Activated CD4-positive, alpha-beta memory T cell treated with anti-CD3 and anti-CD28 coated beads, Interleukin-2, amount 10 ng/mL, durations not matched to agents 7 days and 5 days (primary cell): ENCODE results near the gene PLPP4. TPM values are rescaled to one million over a fixed set of nuclear protein-coding genes. Genes with fewer than 3 reads are reported as not detected.

Experiments
- CTCF ChIA-PET: fragments of 350-600 bp; sonication (Branson Sonifier 250); formaldehyde crosslinking; loops from one replicate; lab custom pipeline; 2021; ENCODE audit warnings: antibody characterized with exemption, inconsistent platforms; lab: Charles Lee
- POLR2A ChIA-PET: fragments of 350-600 bp; sonication (Branson Sonifier 250); formaldehyde crosslinking; loops from one replicate; lab custom pipeline; 2021; ENCODE audit warnings: antibody characterized with exemption; lab: Charles Lee
- DNase-seq: peaks from one replicate; pipeline ENCODE4 v3.0.0-alpha.2; 2020
- H3K27ac Mint-ChIP-seq: one replicate; pipeline ENCODE4 v1.8.0; 2021; ENCODE audit warnings: mild to moderate bottlenecking, mixed read lengths
- H3K27me3 Mint-ChIP-seq: one replicate; pipeline ENCODE4 v1.8.0; 2021; ENCODE audit warnings: mixed read lengths
- H3K36me3 Mint-ChIP-seq: one replicate; pipeline ENCODE4 v1.8.0; 2021; ENCODE audit warnings: low read depth, mixed read lengths
- H3K4me1 Mint-ChIP-seq: one replicate; pipeline ENCODE4 v1.8.0; 2021; ENCODE audit warnings: mixed read lengths
- H3K4me3 Mint-ChIP-seq: one replicate; pipeline ENCODE4 v1.8.0; 2021; ENCODE audit warnings: mild to moderate bottlenecking, mixed read lengths
- H3K9me3 Mint-ChIP-seq: one replicate; pipeline ENCODE4 v1.8.0; 2021; ENCODE audit warnings: mixed read lengths
- total RNA-seq, 2 experiments: library from RNA; stranded (reverse); gene quantifications; one replicate each; pipeline ENCODE4 v1.2.3, GENCODE V29; 2021

PLPP4 gene
- total RNA-seq, 2 experiments from 2014 or later: not detected

GRCh38 chr10:120606051-120606764 is 149.2 kb downstream of the PLPP4 start:
- Mint-ChIP-seq H3K4me3 (no peak overlapping the region), H3K4me1 (peaks cover 2% of the 10 kb centered on the region), H3K9me3 (peaks cover 2% of the 10 kb centered on the region), H3K36me3 (no peaks in the 10 kb centered on the region), H3K27me3 (no peaks in the 10 kb centered on the region), H3K27ac (no peak overlapping the region)
- ChIA-PET POLR2A (no interaction called here), CTCF (no interaction called here)
- no peak for DNase-seq

GRCh38 chr10:120607016-120607709 is 150.1 kb downstream of the PLPP4 start:
- H3K4me1 Mint-ChIP-seq: peaks cover 2% of the 10 kb centered on the region
- no peak overlapping the region for H3K4me3 Mint-ChIP-seq
- CTCF ChIA-PET: no interaction called here
- H3K36me3 Mint-ChIP-seq: no peaks in the 10 kb centered on the region
- peaks cover under 1% of the 10 kb centered on the region for H3K9me3 Mint-ChIP-seq
- H3K27ac Mint-ChIP-seq: no peak overlapping the region
- POLR2A ChIA-PET: no interaction called here
- H3K27me3 Mint-ChIP-seq: no peaks in the 10 kb centered on the region
- DNase-seq: no peak

- H3K4me3 Mint-ChIP-seq: no peak overlapping the region
- no peak overlapping the region for H3K27ac Mint-ChIP-seq
- H3K9me3 Mint-ChIP-seq: no peaks in the 10 kb centered on the region
- H3K4me1 Mint-ChIP-seq: peaks cover 2% of the 10 kb centered on the region
- ChIA-PET POLR2A (no interaction called here), CTCF (no interaction called here)
- DNase-seq: no peak
- no peaks in the 10 kb centered on the region for H3K36me3 Mint-ChIP-seq
- H3K27me3 Mint-ChIP-seq: no peaks in the 10 kb centered on the region
These were observed 151.0 kb downstream of the PLPP4 start for GRCh38 chr10:120607710-120608703.

- Mint-ChIP-seq H3K27me3 (no peaks in the 10 kb centered on the region), H3K27ac (no peak overlapping the region), H3K4me1 (peaks cover 2% of the 10 kb centered on the region), H3K9me3 (no peaks in the 10 kb centered on the region), H3K4me3 (no peak overlapping the region), H3K36me3 (no peaks in the 10 kb centered on the region)
- DNase-seq: no peak
- ChIA-PET CTCF (no interaction called here), POLR2A (no interaction called here)
These were observed 152.0 kb downstream of the PLPP4 start for GRCh38 chr10:120609006-120609405.

GRCh38 chr10:120610791-120611190 is 153.8 kb downstream of the PLPP4 start:
- CTCF ChIA-PET: no interaction called here
- no peaks in the 10 kb centered on the region for H3K27me3 Mint-ChIP-seq

GRCh38 chr10:120612756-120613155 is 155.7 kb downstream of the PLPP4 start:
- ChIA-PET POLR2A (no interaction called here), CTCF (interaction anchor here (1.2 kb wide), 1 partner anchor 15 kb away, joined by 3 read pairs; no protein-coding TSS in a partner anchor)
- H3K27ac Mint-ChIP-seq: no peak overlapping the region
- peaks cover 2% of the 10 kb centered on the region for H3K4me1 Mint-ChIP-seq
- no peaks in the 10 kb centered on the region for H3K36me3 Mint-ChIP-seq
- DNase-seq: no peak
- no peak overlapping the region for H3K4me3 Mint-ChIP-seq
- peaks cover 4% of the 10 kb centered on the region for H3K9me3 Mint-ChIP-seq
- no peaks in the 10 kb centered on the region for H3K27me3 Mint-ChIP-seq

More at GRCh38 chr10:120610791-120611190, 153.8 kb downstream of the PLPP4 start:
- no peak for DNase-seq
- Mint-ChIP-seq H3K4me3 (no peak overlapping the region), H3K36me3 (no peaks in the 10 kb centered on the region), H3K4me1 (peaks cover 2% of the 10 kb centered on the region), H3K27ac (no peak overlapping the region), H3K9me3 (no peaks in the 10 kb centered on the region)
- POLR2A ChIA-PET: no interaction called here

GRCh38 chr10:120613180-120613579 is 156.2 kb downstream of the PLPP4 start:
- Mint-ChIP-seq H3K27me3 (no peaks in the 10 kb centered on the region), H3K27ac (no peak overlapping the region), H3K4me3 (no peak overlapping the region), H3K4me1 (peaks cover 1% of the 10 kb centered on the region), H3K9me3 (peaks cover 4% of the 10 kb centered on the region), H3K36me3 (no peaks in the 10 kb centered on the region)
- POLR2A ChIA-PET: no interaction called here
- CTCF ChIA-PET: interaction anchor here (1.2 kb wide), 1 partner anchor 15 kb away, joined by 3 read pairs; no protein-coding TSS in a partner anchor
- no peak for DNase-seq

- POLR2A ChIA-PET: no interaction called here
- no peak overlapping the region for H3K27ac Mint-ChIP-seq
- no peaks in the 10 kb centered on the region for H3K4me1 Mint-ChIP-seq
- no peak for DNase-seq
- no peaks in the 10 kb centered on the region for H3K27me3 Mint-ChIP-seq
- CTCF ChIA-PET: no interaction called here
- no peaks in the 10 kb centered on the region for H3K36me3 Mint-ChIP-seq
- peaks cover 4% of the 10 kb centered on the region for H3K9me3 Mint-ChIP-seq
- no peak overlapping the region for H3K4me3 Mint-ChIP-seq
These were observed 157.7 kb downstream of the PLPP4 start for GRCh38 chr10:120614680-120615079.

GRCh38 chr10:120616311-120616911 is 159.4 kb downstream of the PLPP4 start:
- no peak overlapping the region for H3K27ac Mint-ChIP-seq
- CTCF ChIA-PET: no interaction called here
- H3K9me3 Mint-ChIP-seq: peaks cover 8% of the 10 kb centered on the region
- H3K4me1 Mint-ChIP-seq: no peaks in the 10 kb centered on the region
- no peaks in the 10 kb centered on the region for H3K27me3 Mint-ChIP-seq
- POLR2A ChIA-PET: no interaction called here
- no peak overlapping the region for H3K4me3 Mint-ChIP-seq
- no peak for DNase-seq
- H3K36me3 Mint-ChIP-seq: no peaks in the 10 kb centered on the region

GRCh38 chr10:120628197-120628596 is 171.2 kb downstream of the PLPP4 start:
- Mint-ChIP-seq H3K36me3 (no peaks in the 10 kb centered on the region), H3K9me3 (no peaks in the 10 kb centered on the region), H3K27me3 (no peaks in the 10 kb centered on the region), H3K4me3 (no peak overlapping the region), H3K27ac (no peak overlapping the region), H3K4me1 (no peaks in the 10 kb centered on the region)
- CTCF ChIA-PET: interaction anchor here (0.7 kb wide), 1 partner anchor 15 kb away, joined by 3 read pairs; no protein-coding TSS in a partner anchor
- DNase-seq: no peak
- POLR2A ChIA-PET: no interaction called here

- Mint-ChIP-seq H3K27ac (no peak overlapping the region), H3K4me3 (no peak overlapping the region), H3K9me3 (no peaks in the 10 kb centered on the region), H3K4me1 (no peaks in the 10 kb centered on the region), H3K36me3 (no peaks in the 10 kb centered on the region), H3K27me3 (no peaks in the 10 kb centered on the region)
- CTCF ChIA-PET: no interaction called here
- no peak for DNase-seq
- POLR2A ChIA-PET: no interaction called here
These were observed 173.2 kb downstream of the PLPP4 start for GRCh38 chr10:120630266-120630665.

- no peaks in the 10 kb centered on the region for H3K27me3 Mint-ChIP-seq
- ChIA-PET CTCF (no interaction called here), POLR2A (no interaction called here)
- H3K4me3 Mint-ChIP-seq: no peak overlapping the region
- H3K4me1 Mint-ChIP-seq: no peaks in the 10 kb centered on the region
- H3K9me3 Mint-ChIP-seq: no peaks in the 10 kb centered on the region
- no peak for DNase-seq
- H3K27ac Mint-ChIP-seq: no peak overlapping the region
- H3K36me3 Mint-ChIP-seq: no peaks in the 10 kb centered on the region
These were observed 175.0 kb downstream of the PLPP4 start for GRCh38 chr10:120632047-120632446.
